ENCODE results near the gene ZNF462. TPM values are rescaled to one million over a fixed set of nuclear protein-coding genes. Genes with fewer than 3 reads are reported as not detected.

Gene ZNF462
- total and polyA plus RNA-seq, 2 experiments from 2014 or later: 40.0 to 101 TPM

- no peak for ATAC-seq
These were observed 119.7 kb downstream of the ZNF462 start for GRCh38 chr9:106982636-106983035.

More at GRCh38 chr9:106982636-106983035, 119.7 kb downstream of the ZNF462 start:
- no peak for TF ChIP-seq CREB1 (CRISPR knock-in tag; IDR thresholded peaks at IDR 0.05; ENCODE audit: low read depth)
- no peak for TF ChIP-seq JUNB (IDR thresholded peaks at IDR 0.05; ENCODE audit: unreplicated experiment)
- TF ChIP-seq ZNF114 (CRISPR knock-in tag; IDR thresholded peaks at IDR 0.05): no peak
- no peak for TF ChIP-seq CTCF (conservative IDR thresholded peaks at IDR 0.05; ENCODE audit: low read depth in 2 of 2)
- no peak for TF ChIP-seq EZH2phosphoT487 (IDR thresholded peaks at IDR 0.05; ENCODE audit: unreplicated experiment)
- TF ChIP-seq ZNF331 (CRISPR knock-in tag; IDR thresholded peaks at IDR 0.05; ENCODE audit: low read depth): no peak
- TF ChIP-seq NANOG (IDR thresholded peaks at IDR 0.05; ENCODE audit: borderline replicate concordance): no peak
- TF ChIP-seq ETS1 (IDR thresholded peaks at IDR 0.05): no peak
- no peak for TF ChIP-seq EZH2 (IDR thresholded peaks at IDR 0.05; ENCODE audit: low read depth, unreplicated experiment)
- TF ChIP-seq POLR2AphosphoS5 (IDR thresholded peaks at IDR 0.05; ENCODE audit: low read depth): no peak
- no peak for TF ChIP-seq ZNF462 (CRISPR knock-in tag; IDR thresholded peaks at IDR 0.05)
- no peak for TF ChIP-seq STAT1 (IDR thresholded peaks at IDR 0.05; ENCODE audit: unreplicated experiment)
- no peak for TF ChIP-seq REST (IDR thresholded peaks at IDR 0.05; ENCODE audit: unreplicated experiment)
- 0 out of 2 replicates have a peak, but pooled peaks cover 2% of the 10 kb centered on the region for H3K9me2 ChIP-seq (ENCODE audit: insufficient read depth)
- no peak overlapping the region for H3K4me2 ChIP-seq
- H3K36me3 ChIP-seq (ENCODE audit: insufficient read depth): peaks cover 70% of the 10 kb centered on the region
- peaks cover 90% of the 10 kb centered on the region for H3K36me3 Mint-ChIP-seq (ENCODE audit: low read depth)
- H3K4me3 ChIP-seq: no peak overlapping the region
- H3K4me1 Mint-ChIP-seq: peaks cover 2% of the 10 kb centered on the region
- no peak overlapping the region for H3K4me3 Mint-ChIP-seq
- no peak overlapping the region for H3K27ac ChIP-seq (ENCODE audit: low read depth)
- no peak overlapping the region for H2AFZ ChIP-seq
- no peak for DNase-seq (ENCODE audit: low spot score)
- H3K27me3 Mint-ChIP-seq (ENCODE audit: insufficient read depth, low read depth, poor library complexity): peaks cover 4% of the 10 kb centered on the region
- no peaks in the 10 kb centered on the region for H3K27me3 ChIP-seq (ENCODE audit: insufficient read depth)
- H3K4me1 ChIP-seq (ENCODE audit: insufficient read depth): no peaks in the 10 kb centered on the region
- peaks cover 11% of the 10 kb centered on the region for H4K20me1 ChIP-seq (replicated peaks; ENCODE audit: insufficient read depth)
- peaks cover 31% of the 10 kb centered on the region for H3K79me2 ChIP-seq (replicated peaks; ENCODE audit: insufficient read depth)
- no peaks in the 10 kb centered on the region for H3K9me3 Mint-ChIP-seq
- H3F3A ChIP-seq (replicated peaks; ENCODE audit: low read depth): no peaks in the 10 kb centered on the region
- H3K27ac Mint-ChIP-seq: no peak overlapping the region
